DND-41 (cell line): ENCODE measurements around the gene APOC4.

Experiments used
- ATAC-seq: fragments of 200-7000 bp; cut with Tn5 transposase; 3 replicates; pipeline ENCODE4 v1.9.1; 2021; ENCODE audit warnings: low read depth; ENCODE audit not compliant: insufficient read depth
- DNase-seq: peaks from one replicate; pipeline ENCODE4 v3.0.0-alpha.2; 2020
- H2AFZ ChIP-seq: 2 replicates; pipeline ENCODE4 v1.6.0; 2012; ENCODE audit warnings: low read depth, low read length
- H3K27ac ChIP-seq: 2 replicates; pipeline ENCODE4 v1.5.1; 2012; ENCODE audit warnings: low read length, inconsistent platforms
- H3K27me3 ChIP-seq: fragments of 200-600 bp; sonication (generic); 2 replicates; pipeline ENCODE4 v1.6.0; 2012; ENCODE audit warnings: low read length, mild to moderate bottlenecking, inconsistent platforms; ENCODE audit not compliant: insufficient read depth, poor library complexity
- H3K36me3 ChIP-seq: 2 replicates; pipeline ENCODE4 v1.5.1; 2012; ENCODE audit warnings: low read length, inconsistent platforms; ENCODE audit not compliant: insufficient read depth
- H3K4me1 ChIP-seq: 2 replicates; pipeline ENCODE4 v1.5.1; 2012; ENCODE audit warnings: mild to moderate bottlenecking, low read length; ENCODE audit not compliant: insufficient read depth
- H3K4me2 ChIP-seq: 2 replicates; pipeline ENCODE4 v1.6.0; 2012; ENCODE audit warnings: mild to moderate bottlenecking, moderate library complexity, low read length, inconsistent platforms; ENCODE audit not compliant: insufficient read depth
- H3K4me3 ChIP-seq, 2 experiments: fragments of 200-600 bp in 1 of 2; shearing (Covaris generic) in 1 of 2; 2 replicates each; pipeline ENCODE4 v1.5.1; 2012 to 2016; ENCODE audit warnings: inconsistent platforms in 2 of 2, low read length in 2 of 2, mild to moderate bottlenecking in 2 of 2, low read depth in 1 of 2, moderate library complexity in 1 of 2
- H3K79me2 ChIP-seq: 2 replicates; pipeline ENCODE4 v1.6.0; 2012; ENCODE audit warnings: low read length, inconsistent platforms; ENCODE audit not compliant: insufficient read depth
- H3K9ac ChIP-seq: 2 replicates; pipeline ENCODE4 v1.6.0; 2012; ENCODE audit warnings: low read depth, mild to moderate bottlenecking, inconsistent platforms, low read length, moderate library complexity
- H3K9me3 ChIP-seq: 2 replicates; pipeline ENCODE4 v1.5.1; 2012; ENCODE audit warnings: low read length, moderate library complexity, mild to moderate bottlenecking, inconsistent platforms; ENCODE audit not compliant: insufficient read depth, severe bottlenecking
- H4K20me1 ChIP-seq: 2 replicates; pipeline ENCODE4 v1.6.0; 2012; ENCODE audit warnings: low read length; ENCODE audit not compliant: insufficient read depth
- CTCF ChIP-seq: IDR thresholded peaks from 2 replicates; pipeline ENCODE4 v1.5.1; 2012; ENCODE audit warnings: borderline replicate concordance, low read length, moderate library complexity, mild to moderate bottlenecking; ENCODE audit not compliant: poor library complexity, severe bottlenecking; ENCODE audit errors: extremely low read depth
- EZH2 ChIP-seq: IDR thresholded peaks from 3 replicates; pipeline ENCODE4 v1.6.1; 2012; ENCODE audit warnings: borderline replicate concordance, low read depth, mild to moderate bottlenecking, moderate library complexity, low read length, inconsistent platforms; ENCODE audit not compliant: severe bottlenecking

The APOC4 gene

GRCh38 chr19:44973982-44974735 is 32.1 kb downstream of the APOC4 start:
- peaks cover 71% of the 10 kb centered on the region for H3K36me3 ChIP-seq
- no peak for TF ChIP-seq EZH2
- TF ChIP-seq CTCF: no peak
- no peaks in the 10 kb centered on the region for H3K27me3 ChIP-seq
- H3K9ac ChIP-seq: no peak overlapping the region
- H3K4me3 ChIP-seq: no peak overlapping the region
- no peaks in the 10 kb centered on the region for H3K9me3 ChIP-seq
- H2AFZ ChIP-seq: no peak overlapping the region
- H3K4me2 ChIP-seq: no peak overlapping the region
- DNase-seq (no peak), ATAC-seq (no peak)
- peaks cover 9% of the 10 kb centered on the region for H4K20me1 ChIP-seq
- no peaks in the 10 kb centered on the region for H3K4me1 ChIP-seq
- no peak overlapping the region for H3K27ac ChIP-seq
- peaks cover 8% of the 10 kb centered on the region for H3K79me2 ChIP-seq

GRCh38 chr19:44974857-44975256 is 32.8 kb downstream of the APOC4 start:
- ATAC-seq: no peak
- Histone ChIP-seq H4K20me1 (peaks cover 9% of the 10 kb centered on the region), H3K27me3 (no peaks in the 10 kb centered on the region), H3K4me1 (no peaks in the 10 kb centered on the region), H3K79me2 (peaks cover 4% of the 10 kb centered on the region; the same call in 1 of the 2 replicates), H3K36me3 (peaks cover 73% of the 10 kb centered on the region), H2AFZ (no peak overlapping the region), H3K27ac (no peak overlapping the region), H3K4me2 (no peak overlapping the region), H3K9ac (no peak overlapping the region), H3K9me3 (no peaks in the 10 kb centered on the region), H3K4me3 (no peak overlapping the region)
- DNase-seq: no peak
- TF ChIP-seq CTCF: no peak
- no peak for TF ChIP-seq EZH2

GRCh38 chr19:44975444-44975843 is 33.4 kb downstream of the APOC4 start:
- H3K4me2 ChIP-seq: no peak overlapping the region
- no peak overlapping the region for H3K27ac ChIP-seq
- DNase-seq (no peak), ATAC-seq (no peak)
- no peaks in the 10 kb centered on the region for H3K4me1 ChIP-seq
- peaks cover 73% of the 10 kb centered on the region for H3K36me3 ChIP-seq
- H3K9me3 ChIP-seq: no peaks in the 10 kb centered on the region
- H3K79me2 ChIP-seq: no peaks in the 10 kb centered on the region
- no peak overlapping the region for H3K4me3 ChIP-seq
- peaks cover 6% of the 10 kb centered on the region; the same call in 1 of the 2 replicates for H4K20me1 ChIP-seq
- no peak overlapping the region for H2AFZ ChIP-seq
- TF ChIP-seq EZH2 (no peak), CTCF (no peak)
- no peaks in the 10 kb centered on the region for H3K27me3 ChIP-seq
- H3K9ac ChIP-seq: no peak overlapping the region

- Histone ChIP-seq H3K4me1 (no peaks in the 10 kb centered on the region), H3K4me2 (no peak overlapping the region), H3K79me2 (no peaks in the 10 kb centered on the region), H3K27ac (no peak overlapping the region), H4K20me1 (peaks cover 5% of the 10 kb centered on the region; the same call in 1 of the 2 replicates), H3K9ac (no peak overlapping the region), H2AFZ (no peak overlapping the region), H3K36me3 (peaks cover 73% of the 10 kb centered on the region), H3K4me3 (no peak overlapping the region), H3K9me3 (no peaks in the 10 kb centered on the region), H3K27me3 (no peaks in the 10 kb centered on the region)
- no peak for ATAC-seq
- no peak for TF ChIP-seq EZH2
- no peak for TF ChIP-seq CTCF
- DNase-seq: no peak
These were observed 42.0 kb downstream of the APOC4 start for GRCh38 chr19:44984005-44984404.
